NCI-H1417 treated with DMSO at 0.1 percent for 48 hours (cell line): Measurements from ENCODE around the gene SNX24.
"Not testable (repeated sequence)": the region's sequence is repeated elsewhere in the genome, so short reads cannot be mapped to it uniquely, and the experiment has no call there.

Source experiments
- DNase-seq: peaks from one replicate; lab custom pipeline; 2025; lab: John Stamatoyannopoulos, UW

SNX24 gene

DNA sequence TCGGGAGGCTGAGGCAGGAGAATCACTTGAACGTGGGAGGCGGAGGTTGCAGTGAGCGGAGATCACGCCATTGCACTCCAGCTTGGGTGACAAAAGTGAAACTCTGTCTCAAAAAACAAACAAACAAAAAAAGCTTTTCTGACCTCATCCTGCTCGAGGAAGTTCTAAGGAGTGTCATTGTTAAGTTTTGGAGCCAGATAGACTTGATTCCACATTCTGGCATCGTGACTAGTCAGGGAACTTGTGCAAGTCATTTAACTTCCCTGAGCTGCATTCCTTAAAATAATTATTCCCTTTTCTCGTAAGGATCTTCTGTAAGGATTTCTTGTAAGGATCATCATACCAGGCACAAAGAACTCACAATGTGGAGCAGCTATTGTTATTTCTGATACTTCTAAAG lies 26.2 kb downstream of the SNX24 start:
- no peak for DNase-seq

DNA sequence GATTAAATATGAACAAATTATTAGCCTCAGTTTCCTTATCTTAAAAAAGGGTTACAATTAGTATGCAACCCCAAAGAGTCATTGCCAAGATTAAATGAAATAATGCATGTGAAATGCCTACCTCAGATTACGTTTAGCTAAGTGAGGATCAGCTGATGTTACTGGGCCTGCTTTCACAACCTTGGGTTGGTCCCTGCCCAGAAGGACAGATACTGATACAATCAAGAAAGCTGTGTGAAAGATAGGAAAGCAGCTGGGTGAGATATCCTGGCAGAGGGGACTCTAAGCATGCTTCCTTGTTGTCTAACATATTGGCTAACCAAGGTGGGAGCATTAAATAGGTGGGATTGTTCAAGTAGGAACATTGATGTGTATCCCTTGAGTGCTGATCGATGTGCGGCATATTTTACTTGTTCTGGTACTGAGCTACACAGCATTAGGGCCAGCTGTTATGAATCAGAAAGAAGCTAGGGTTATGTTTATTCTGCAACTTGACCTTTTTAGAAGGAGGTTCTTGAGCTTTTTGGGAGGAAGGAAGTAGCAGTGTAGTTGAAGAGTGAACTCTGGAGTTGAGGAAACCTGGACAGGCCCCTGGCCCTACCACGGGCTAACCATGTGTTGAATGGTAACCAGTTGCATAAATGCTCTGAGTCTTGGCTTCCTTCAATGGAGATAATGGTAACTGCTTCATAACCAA lies 28.9 kb downstream of the SNX24 start:
- DNase-seq, result no peak

DNA sequence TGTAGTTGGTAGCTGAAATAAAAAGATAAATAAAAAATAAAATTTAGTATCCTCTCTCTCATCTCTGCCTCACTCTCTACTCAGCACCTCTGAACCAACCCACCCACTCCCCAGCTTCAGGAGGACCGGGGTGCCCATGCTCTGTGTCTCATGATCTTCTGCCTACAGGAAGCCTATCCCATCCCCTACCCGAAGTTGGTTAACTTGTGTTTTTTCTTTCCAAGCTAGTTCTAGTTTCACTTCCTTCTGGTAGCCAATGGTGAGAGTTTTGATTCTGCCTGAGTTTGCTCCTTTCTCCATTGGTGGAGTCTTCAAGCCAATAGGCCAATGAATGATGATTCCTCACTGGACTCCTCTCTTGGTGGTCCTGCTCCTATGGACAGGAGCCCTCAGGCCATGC lies 32.1 kb downstream of the SNX24 start:
- DNase-seq, result no peak

DNA sequence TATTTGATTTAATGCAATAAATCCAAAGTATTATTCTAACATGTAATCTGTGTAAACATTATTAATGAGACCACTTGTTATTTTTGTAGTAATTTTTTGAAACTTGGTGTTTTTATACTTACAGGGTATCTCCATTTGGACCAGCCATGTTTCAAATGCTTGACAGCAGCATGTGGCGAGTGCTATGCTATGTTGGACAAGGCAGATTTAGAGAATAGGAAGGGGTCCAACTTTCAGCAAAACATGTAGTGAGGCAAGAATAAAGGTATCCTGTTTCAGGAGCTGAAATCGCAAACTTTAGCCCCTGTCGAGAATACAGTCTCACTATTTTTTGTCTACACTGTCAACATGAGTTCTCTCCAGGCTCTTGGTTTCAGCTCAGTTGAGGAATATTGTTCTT lies 33.7 kb downstream of the SNX24 start:
- no peak for DNase-seq

DNA sequence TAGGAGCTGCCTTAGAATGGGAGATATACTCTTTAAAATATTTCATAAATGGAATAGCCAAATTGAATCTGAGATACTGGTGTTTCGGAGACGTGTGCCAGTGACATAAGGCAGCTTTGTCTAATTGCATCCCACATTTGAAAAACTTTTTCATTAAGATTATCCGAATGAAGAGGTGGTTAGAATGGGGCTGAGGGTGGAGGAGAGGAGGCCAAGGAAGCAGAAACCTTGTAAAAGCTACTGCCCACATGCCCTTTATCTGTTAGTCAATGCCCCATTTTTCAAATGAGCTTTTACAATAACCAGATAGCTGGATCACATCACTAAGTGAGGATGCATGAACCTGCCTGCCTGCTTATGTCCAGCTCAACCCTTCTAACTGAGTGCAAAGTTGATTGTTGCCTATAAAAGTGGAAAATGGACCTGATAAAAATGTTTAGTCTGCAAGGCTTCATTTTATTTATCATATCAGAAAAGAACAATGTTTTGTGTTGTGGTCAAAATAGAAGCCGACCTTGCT lies 34.8 kb downstream of the SNX24 start:
- no peak for DNase-seq

DNA sequence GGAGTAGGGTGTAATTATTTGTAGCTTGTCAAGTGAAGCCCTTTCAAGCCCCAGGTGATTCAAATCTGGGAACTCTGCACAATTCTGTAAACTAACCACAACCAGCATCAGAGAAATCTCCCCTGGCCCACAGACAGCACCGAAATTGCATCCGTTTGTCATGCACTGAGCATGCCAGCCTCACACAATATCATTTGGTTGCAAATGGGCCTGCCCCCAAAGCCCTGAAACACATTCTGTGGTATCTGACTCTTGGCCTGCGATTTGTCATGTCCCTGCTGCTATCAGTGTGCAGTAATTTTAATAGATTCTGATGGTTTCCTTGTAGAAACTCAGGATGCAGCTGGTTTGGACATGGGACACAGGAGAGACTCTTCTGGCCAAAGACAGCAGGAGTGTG lies 35.3 kb downstream of the SNX24 start:
- no peak for DNase-seq

DNA sequence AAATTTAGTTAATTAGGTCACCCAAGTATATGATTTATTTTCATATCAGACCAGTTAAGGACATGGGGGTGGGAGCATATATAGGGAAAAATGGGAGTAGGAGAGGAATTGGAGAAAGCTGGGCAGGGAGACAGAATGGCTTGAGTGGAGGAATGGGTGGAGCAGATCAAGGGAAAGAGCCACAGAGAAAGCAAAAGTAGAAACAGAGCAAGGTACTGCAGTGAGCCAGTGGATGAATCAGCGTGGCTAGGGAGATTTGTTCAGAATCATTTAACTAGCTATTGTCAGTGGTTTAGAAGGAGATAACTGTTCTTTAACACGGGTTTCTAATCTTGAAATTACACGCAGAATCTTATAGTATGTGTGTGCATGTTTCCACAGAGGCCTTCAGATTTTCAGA lies 37.4 kb downstream of the SNX24 start:
- DNase-seq, result no peak

DNA sequence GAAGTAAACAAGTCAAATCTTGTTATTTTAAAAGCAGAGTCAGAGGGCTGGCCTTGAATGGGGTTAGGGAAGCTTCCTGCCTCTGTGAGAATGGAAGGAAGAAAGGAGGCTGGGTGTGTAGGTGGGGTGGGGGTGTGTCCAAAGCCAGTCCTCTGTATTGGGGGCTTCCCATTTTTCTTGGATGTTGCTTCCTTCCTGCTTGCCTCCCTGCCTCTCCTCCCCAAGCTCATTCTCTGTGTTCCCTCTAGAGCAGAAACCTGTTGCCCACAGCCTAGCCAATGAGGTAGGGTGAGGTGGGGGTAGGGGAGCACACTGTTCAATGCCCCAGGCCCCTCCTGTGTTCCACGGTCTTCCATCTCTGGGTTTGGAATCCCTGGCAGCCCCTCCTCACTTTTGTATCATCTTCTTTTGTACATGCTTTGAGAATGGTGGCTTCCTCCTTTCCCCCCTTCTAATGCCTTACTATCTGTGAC lies 39.7 kb downstream of the SNX24 start:
- no peak for DNase-seq

DNA sequence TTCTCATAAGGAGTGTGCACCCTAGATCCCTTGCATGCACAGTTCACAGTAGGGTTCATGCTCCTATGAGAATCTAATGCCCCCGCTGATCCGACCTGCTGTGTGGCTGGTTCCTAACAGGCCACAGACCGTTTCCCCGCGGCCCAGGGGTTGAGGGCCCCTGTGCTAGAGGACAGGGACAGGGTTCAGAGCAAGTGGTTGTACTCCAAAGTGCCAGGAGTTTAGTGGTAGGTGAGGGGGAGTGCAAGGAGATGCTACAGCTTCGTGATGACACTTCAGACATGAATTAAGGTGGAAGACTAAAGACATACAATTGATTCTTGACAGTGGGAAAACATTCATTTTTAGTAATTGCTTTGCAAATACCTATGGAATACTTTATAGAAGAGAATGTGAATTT lies 40.5 kb downstream of the SNX24 start:
- no peak for DNase-seq

DNA sequence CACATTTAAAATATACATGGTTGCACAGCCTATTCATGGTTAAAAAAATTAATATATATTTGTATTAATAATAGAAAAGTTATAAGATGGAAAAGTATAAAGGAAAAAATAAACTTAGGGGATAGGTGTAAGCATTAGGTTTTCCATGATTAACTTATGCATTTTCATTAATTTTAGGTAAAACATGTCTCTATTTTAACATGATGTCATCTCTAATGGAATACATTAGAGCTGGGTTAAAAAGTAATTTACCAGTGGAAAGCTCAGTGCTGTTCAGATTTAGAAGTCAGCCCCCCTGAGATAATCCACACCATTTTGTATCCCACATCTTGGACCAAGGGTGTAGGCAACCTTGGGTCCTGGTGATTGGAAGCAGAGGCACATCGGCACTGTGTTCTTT lies 49.7 kb downstream of the SNX24 start:
- no peak for DNase-seq

DNA sequence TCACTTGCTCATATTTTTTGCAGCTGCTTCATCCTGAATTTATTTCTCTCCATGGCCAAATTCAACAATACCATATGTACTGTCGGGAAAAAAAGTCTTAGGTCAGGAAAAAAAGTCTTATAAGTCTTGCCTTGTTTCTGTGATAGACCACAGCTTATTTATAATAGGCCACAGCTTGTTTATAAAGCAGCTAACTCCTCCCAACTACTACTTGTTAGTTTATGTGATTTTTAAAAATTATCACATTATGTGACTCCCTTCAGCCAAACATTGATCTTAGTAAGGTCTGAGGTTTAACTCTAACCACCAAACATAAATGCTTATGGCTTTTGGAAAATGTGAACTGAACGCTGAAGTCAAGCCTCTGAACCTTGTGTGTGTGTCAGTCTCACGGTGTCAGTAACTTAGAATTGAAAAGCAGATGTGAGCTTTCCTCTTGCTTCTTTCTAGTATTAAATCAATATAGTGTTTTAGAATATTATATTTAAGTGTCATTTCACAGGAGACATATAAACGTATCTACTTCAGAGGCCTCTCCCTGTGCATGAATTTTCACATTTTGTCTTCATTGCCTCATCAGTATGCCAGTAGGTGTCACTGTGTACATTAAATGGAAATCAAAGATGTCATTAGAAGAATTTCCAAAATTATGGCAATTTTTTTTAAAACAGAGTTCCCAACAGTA lies 51.3 kb downstream of the SNX24 start:
- DNase-seq, result no peak

DNA sequence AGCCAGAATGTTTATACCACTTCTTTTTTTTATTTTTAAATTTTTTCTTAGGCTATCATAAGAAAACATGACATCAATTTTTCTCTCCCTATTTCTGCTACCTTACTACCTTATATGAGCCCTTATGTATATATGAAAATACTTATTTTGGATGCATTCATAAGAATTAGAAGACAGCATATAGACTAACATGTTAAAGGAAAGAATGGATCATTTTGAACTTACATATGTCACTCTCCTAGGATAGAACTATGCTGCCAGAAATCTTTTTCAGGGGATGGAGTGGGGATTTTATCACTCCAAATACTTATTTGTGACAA lies 51.8 kb downstream of the SNX24 start:
- DNase-seq, result no peak

DNA sequence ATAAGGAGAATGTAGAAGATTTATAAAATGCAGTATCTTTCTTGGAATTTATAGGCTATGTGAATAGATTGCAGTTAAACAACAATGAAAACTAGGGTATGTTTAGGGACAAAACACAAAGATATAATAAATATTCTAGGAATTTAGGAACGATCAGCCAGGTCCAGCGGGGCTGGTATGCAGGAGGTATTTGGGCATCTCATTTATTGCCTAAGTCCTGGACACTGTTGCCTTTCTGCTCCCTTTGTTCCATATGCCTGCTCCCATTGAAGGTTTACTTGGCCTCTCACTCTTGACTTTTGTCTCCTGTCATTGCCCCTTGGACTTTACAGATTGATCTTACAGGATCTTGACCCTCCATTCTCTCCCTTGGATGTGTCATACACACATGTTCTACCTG lies 55.9 kb downstream of the SNX24 start:
- no peak for DNase-seq

DNA sequence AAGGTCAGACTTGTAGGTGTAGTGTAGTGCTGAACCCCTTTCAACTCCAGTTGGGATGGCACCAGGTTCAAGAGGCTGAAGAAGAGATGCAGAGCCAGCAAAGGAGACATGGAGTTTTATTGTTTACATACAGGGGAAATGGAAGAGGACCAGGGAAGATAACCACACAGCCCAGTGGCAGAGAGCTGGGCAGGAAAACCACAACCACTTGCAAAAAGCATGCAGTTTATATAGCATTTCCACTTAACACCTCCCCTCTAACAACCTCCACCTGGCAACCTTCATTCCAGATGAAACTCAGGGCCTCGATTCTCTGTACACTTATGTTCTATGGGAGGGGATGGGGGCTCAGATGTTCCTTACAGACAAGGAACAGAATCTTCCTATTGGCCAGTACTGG lies 56.9 kb downstream of the SNX24 start:
- no peak for DNase-seq

DNA sequence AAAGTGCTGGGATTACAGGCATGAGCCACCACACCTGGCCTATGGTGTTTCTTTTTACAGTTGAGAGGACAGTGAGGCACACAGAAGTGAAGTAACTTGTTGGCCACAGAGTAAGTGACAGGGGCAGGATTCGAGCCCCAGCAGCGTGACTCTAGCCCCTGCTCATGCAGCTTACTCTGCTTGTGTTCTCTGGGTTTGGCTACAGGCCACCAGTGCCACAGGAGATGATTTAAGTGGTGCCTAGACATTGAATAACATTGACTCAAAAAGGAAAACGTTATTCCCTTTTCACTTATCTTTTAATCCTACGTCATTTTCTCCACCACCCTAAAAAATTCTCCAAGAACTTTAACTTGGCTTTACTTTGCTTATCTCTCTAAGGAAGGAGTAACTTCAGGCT lies 61.4 kb downstream of the SNX24 start:
- no peak for DNase-seq

DNA sequence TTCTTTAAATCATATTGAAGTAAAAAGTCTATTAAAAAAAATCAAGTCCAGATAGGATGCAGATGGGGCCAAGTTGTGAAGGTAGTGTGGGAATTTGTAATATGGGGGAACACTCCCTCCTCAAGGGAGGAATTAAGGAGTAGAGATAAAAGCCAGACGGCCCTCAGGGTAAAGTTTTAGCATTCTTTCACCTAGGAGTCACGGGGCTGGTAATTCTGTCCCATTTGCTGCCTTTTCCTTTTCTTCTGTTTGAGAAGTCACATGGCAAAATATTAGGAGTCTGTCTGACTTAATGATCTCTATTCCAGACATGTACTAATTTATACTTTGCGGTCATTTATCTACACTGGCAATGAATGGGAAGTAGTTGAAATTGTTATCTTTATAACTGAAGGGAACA lies 61.9 kb downstream of the SNX24 start:
- DNase-seq, result no peak

DNA sequence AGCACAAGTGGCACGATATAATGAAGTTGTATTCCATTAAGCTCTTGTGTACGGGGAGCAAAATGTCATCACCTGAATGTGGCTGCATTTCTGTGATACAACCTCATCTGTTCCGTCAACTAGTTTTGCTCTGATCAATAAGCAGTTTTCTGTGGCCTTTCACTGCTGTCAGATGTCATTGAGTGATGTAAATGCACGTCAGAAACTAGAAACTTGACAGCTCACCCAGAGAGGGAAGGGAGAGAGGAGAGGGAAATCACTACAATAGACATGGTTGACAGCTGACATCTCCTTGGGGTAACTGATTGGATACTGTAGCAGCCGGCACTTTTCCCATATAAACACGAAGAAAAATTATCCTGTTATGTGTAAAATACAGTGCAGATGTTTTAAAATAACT lies 62.7 kb downstream of the SNX24 start:
- no peak for DNase-seq

DNA sequence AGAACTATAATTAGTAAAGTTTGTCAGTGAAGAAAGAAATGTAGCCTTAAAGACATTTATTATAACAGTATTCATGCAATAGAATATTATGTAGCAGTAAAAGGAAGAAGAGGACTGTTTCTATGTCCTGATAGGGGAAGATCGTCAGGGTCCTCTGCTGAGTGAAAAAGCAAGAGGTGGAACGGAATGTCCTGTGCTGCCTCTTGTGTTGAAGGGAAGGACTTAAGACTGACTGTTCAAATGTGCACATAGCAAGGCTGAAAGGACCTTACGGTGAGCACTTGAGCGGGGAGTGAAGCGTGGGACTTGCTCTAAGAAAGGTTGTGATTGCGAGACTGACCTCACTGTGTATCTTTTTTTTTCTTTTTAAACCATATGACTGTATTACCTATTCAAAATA lies 63.2 kb downstream of the SNX24 start:
- no peak for DNase-seq

DNA sequence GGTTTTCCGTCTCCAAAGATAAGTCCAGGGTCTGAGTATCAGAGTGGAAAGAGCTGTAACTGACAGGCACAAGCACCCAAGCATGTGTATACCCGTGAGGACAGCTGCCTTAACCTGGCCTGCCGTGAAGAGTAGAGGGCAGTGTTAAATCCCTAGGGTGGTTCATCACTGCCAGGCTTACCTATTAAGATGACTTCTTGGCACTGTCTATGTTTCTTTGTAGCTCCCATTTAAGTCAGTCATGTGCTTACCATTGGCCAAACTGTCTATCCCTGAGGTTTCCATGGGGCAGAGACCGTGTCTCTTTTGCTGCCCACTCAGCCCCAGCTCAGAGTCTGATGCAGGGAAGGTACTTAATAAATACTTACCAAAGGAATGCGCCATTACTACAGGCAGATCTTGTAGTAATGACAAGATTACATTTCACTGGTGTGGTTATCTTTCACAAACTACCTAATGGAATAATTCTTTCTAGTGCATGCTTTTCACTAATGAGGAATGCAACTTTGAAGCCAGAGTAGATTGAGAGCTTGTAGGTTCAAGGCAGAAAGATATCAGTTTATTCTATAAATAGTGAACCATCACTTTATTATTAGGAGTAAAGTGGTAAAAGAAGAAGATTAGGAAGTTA lies 64.2 kb downstream of the SNX24 start:
- no peak for DNase-seq

DNA sequence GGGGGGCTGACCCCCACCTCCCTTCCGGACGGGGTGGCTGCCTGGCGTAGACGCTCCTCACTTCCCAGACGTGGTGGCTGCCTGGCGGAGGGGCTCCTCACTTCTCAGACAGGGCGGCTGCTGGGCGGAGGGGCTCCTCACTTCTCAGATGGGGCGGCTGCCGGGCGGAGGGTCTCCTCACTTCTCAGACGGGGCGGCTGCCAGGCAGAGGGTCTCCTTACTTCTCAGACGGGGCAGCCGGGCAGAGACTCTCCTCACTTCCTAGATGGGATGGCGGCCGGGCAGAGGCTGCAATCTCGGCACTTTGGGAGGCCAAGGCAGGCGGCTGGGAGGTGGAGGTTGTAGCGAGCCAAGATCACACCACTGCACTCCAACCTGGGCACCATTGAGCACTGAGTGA lies 68.0 kb downstream of the SNX24 start:
- DNase-seq, result not testable (repeated sequence)

DNA sequence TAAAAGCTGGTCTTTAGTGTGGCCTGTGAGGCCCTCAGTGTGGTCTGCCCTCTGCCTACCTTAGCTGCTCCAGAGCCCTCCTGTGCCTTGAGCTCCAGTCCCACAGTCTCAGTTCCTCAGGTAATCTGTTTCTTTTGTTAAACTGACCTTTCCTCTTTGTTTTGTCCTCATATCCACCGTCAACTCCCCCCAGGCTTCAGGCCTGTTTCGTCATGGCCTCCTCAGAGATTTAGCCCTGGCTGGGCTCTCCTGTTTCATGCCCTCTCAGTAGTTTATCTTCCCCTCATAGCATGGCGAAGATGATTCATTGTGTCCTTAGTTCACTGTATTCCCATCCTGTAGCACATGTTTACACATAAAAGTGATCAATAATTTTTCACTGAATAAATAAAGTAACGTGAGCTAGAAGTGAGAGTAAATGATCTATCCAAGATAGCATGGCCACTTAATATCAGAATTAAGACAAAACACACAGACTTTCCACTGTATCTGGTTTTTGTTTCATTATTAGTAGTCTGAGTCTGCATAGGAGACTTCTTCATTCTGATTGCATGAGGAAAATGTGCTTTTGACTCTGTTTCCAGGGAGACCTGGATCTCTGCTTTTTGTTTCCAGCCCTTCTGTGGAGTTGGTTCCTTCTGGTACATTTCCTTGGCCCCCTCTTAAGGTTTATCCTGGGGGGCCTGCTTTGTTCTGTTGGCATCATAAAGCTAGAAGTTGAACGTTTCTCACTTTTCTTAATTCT lies 70.5 kb downstream of the SNX24 start:
- no peak for DNase-seq

DNA sequence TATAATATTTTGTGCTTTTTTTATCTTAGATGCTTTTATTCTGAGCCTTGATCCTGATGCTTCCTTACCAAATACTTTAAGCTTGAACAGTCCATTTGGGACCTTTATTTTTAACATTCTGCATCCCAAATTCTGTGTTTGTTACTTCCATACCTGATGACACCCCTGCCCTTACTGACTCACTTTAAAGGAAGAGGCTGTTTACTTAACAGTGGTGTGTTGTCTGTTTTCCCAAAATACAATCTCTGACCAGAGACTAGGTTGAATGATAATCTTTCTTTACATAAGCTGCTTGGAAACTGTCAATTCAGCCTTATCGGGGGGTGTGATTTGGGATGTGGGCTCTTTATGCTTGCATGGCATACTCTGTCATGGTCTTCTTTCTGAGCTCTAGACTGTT lies 71.1 kb downstream of the SNX24 start:
- no peak for DNase-seq

DNA sequence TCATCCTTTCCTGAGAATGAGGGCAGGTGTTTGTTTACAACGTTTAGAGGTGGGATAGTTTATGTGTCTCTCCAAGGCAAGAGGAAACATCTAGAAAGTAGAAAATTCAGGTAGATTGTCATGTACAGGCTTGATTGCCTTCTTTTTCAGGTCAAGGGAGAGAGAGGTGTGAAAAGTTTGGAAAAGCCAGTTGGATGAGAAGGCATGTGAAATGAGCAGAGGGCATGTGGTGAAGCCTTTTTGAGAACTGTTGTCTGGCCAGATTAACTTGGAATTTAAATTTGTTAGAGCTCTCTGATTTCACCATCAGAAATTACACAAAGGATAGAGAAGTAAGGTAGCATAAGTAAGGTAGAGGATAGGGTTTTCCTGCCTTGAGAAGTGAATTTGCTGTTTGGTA lies 74.6 kb downstream of the SNX24 start:
- no peak for DNase-seq
